ENCODE measurements around the gene PAGE4.

The PAGE4 gene

GRCh38 chrX:49877397-49878101 is 48.4 kb downstream of the PAGE4 start:
- DNase-seq = no peak

GRCh38 chrX:49878128-49878833 is 49.2 kb downstream of the PAGE4 start:
- no peak for DNase-seq

- DNase-seq = peak; percentile 89
These were observed 49.9 kb downstream of the PAGE4 start, which contains the start of gene USP27X for GRCh38 chrX:49878834-49879655. TSS of gene USP27X (plus strand) at chrX:49879484. CDS start at chrX:49880308, 824 bp downstream.

- DNase-seq = no peak
These were observed 50.7 kb downstream of the PAGE4 start for GRCh38 chrX:49879656-49880277.

GRCh38 chrX:49880668-49881067 is 51.6 kb downstream of the PAGE4 start:
- no peak for DNase-seq
